HL-60 (cell line): Measurements from ENCODE around the gene MISP3.

Experiments used
- GABPA ChIP-seq: IDR thresholded peaks from 2 replicates; pipeline ENCODE4 v1.6.1; 2012; ENCODE audit warnings: low read depth
- POLR2AphosphoS5 ChIP-seq: IDR thresholded peaks from 2 replicates; pipeline ENCODE4 v1.6.1; 2012; ENCODE audit warnings: low read depth
- TF ChIP-seq, protein P1 (sequence below): IDR thresholded peaks from one replicate; pipeline ENCODE4 v1.5.1; 2011; ENCODE audit warnings: low read length, control low read depth, inconsistent platforms; ENCODE audit not compliant: insufficient read depth
- TF ChIP-seq, protein P2 (sequence below): IDR thresholded peaks from 2 replicates; pipeline ENCODE4 v1.6.1; 2012; ENCODE audit warnings: low read depth; ENCODE audit not compliant: insufficient replicate concordance

DNA sequence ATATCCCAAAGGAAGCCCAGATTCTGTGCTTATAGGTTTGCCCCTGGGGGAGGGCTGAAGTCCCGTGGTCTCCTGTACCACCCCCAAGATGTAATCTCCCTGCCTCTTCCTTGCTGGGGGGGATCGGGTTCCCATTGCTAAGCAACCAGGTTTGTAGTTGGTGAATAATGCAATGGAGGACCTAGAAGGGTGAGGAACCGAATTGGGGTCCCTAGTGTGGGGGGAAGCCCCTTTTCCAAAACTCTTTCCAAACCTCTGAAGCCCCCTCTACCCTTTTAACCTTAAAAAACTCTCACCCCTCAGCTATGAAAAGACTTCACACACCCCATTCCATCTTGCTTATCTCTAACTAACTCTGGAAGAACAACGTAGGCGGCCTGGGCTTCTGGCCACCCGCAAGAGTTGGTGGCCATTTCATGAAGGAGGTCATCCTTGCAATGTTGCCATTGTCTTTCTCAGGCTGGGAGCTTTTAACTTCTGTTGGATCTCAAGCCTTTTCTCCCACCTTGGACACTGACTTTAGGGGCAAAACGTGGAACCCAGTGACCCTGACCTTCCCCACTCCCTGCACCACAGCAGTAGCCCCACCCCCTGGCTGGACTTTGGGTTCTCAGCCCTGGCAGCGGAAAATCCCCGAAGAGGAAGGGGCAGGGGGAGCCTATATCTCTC is 11.4 kb upstream of the MISP3 start:
- TF ChIP-seq, protein P1, sequence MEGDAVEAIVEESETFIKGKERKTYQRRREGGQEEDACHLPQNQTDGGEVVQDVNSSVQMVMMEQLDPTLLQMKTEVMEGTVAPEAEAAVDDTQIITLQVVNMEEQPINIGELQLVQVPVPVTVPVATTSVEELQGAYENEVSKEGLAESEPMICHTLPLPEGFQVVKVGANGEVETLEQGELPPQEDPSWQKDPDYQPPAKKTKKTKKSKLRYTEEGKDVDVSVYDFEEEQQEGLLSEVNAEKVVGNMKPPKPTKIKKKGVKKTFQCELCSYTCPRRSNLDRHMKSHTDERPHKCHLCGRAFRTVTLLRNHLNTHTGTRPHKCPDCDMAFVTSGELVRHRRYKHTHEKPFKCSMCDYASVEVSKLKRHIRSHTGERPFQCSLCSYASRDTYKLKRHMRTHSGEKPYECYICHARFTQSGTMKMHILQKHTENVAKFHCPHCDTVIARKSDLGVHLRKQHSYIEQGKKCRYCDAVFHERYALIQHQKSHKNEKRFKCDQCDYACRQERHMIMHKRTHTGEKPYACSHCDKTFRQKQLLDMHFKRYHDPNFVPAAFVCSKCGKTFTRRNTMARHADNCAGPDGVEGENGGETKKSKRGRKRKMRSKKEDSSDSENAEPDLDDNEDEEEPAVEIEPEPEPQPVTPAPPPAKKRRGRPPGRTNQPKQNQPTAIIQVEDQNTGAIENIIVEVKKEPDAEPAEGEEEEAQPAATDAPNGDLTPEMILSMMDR, result no peak
- TF ChIP-seq POLR2AphosphoS5 (no peak), GABPA (no peak)
- TF ChIP-seq, protein P2, sequence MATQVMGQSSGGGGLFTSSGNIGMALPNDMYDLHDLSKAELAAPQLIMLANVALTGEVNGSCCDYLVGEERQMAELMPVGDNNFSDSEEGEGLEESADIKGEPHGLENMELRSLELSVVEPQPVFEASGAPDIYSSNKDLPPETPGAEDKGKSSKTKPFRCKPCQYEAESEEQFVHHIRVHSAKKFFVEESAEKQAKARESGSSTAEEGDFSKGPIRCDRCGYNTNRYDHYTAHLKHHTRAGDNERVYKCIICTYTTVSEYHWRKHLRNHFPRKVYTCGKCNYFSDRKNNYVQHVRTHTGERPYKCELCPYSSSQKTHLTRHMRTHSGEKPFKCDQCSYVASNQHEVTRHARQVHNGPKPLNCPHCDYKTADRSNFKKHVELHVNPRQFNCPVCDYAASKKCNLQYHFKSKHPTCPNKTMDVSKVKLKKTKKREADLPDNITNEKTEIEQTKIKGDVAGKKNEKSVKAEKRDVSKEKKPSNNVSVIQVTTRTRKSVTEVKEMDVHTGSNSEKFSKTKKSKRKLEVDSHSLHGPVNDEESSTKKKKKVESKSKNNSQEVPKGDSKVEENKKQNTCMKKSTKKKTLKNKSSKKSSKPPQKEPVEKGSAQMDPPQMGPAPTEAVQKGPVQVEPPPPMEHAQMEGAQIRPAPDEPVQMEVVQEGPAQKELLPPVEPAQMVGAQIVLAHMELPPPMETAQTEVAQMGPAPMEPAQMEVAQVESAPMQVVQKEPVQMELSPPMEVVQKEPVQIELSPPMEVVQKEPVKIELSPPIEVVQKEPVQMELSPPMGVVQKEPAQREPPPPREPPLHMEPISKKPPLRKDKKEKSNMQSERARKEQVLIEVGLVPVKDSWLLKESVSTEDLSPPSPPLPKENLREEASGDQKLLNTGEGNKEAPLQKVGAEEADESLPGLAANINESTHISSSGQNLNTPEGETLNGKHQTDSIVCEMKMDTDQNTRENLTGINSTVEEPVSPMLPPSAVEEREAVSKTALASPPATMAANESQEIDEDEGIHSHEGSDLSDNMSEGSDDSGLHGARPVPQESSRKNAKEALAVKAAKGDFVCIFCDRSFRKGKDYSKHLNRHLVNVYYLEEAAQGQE, result no peak
